SU-DHL-6 (cell line): ENCODE results near the gene PPP4R3A.

Experiments used
- EZH2phosphoT487 ChIP-seq: fragments of 200-600 bp; sonication (generic), shearing (Covaris generic); conservative IDR thresholded peaks from 2 replicates; pipeline ENCODE4 v1.6.1; 2018; ENCODE audit warnings: mild to moderate bottlenecking, antibody characterized with exemption, low read length, moderate library complexity, mixed read lengths
- TF ChIP-seq, protein P1 (sequence below): fragments of 200-600 bp; sonication (generic); IDR thresholded peaks from one replicate; pipeline ENCODE4 v1.5.1; 2017; ENCODE audit warnings: antibody characterized with exemption, mild to moderate bottlenecking, low read length, moderate library complexity; ENCODE audit not compliant: insufficient read depth, poor library complexity, severe bottlenecking

GRCh38 chr14:91456283-91456682, 53.8 kb downstream of the PPP4R3A start:
- TF ChIP-seq, protein P1, sequence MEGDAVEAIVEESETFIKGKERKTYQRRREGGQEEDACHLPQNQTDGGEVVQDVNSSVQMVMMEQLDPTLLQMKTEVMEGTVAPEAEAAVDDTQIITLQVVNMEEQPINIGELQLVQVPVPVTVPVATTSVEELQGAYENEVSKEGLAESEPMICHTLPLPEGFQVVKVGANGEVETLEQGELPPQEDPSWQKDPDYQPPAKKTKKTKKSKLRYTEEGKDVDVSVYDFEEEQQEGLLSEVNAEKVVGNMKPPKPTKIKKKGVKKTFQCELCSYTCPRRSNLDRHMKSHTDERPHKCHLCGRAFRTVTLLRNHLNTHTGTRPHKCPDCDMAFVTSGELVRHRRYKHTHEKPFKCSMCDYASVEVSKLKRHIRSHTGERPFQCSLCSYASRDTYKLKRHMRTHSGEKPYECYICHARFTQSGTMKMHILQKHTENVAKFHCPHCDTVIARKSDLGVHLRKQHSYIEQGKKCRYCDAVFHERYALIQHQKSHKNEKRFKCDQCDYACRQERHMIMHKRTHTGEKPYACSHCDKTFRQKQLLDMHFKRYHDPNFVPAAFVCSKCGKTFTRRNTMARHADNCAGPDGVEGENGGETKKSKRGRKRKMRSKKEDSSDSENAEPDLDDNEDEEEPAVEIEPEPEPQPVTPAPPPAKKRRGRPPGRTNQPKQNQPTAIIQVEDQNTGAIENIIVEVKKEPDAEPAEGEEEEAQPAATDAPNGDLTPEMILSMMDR = no peak
- no peak for TF ChIP-seq EZH2phosphoT487
